Measurements from ENCODE around the gene TMEM101. TPM values are rescaled to one million over a fixed set of nuclear protein-coding genes. Genes with fewer than 3 reads are reported as not detected.
A peak's percentile ranks its signal among the peaks of the same experiment; 100 is the strongest.

Gene TMEM101
- total and polyA plus RNA-seq, 2 of the 13 experiments (the other 11 are each of a cell fraction or from before 2014, with no cell fraction given): 72.0 to 100 TPM

DNA sequence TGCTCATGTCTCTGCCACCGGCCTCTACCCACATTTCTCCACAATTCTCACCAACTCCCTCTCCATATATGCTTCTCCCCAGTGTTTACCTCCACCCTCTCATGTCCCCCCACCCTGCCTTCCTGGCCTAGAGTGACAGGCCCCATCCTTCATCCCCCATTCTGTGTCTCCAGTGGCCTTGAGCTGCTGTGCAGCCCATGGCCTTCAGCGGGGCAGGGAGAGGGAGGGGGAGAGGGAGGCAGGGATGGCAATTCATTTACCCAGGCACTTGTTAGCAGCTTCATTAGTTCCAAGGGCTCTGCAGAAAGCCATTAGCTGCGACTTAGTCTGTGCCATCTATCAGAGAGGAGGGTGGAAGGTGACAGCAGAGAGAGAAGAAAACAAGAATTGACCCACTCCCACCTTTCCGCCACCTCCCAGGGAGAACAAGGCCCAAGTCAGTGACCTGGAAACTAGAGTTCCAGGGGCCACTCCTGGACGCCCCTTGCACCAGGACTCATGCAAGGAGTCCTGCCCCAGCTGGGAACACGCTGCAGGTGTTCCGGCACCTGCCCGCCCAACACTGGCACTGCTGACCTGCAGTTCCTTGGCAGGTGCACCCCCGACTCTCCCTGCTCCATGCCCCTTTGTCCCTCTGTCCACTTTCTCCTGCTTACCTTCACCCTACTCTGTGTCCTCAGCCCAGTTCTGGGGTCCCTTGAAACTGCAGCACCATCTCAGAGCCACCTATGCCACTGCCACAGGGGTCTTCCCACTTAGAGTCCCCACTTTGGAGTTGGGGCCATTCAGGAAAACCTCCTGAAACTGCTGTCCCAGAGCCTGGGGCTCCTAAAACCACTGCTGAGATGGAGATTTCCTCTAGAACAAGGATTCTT lies 37.6 kb downstream of the TMEM101 start:
- Histone ChIP-seq H3K4me1 (ENCODE audit: insufficient read depth, low read length) (peaks cover 38% of the 10 kb centered on the region), H3K27ac (ENCODE audit: extremely low read length, insufficient read depth, low read length) (no peak overlapping the region), H3K4me3 (replicated peaks in 1 of 3; ENCODE audit: insufficient read depth in 1 of 3, low read depth in 2 of 3, low read length in 3 of 3) (no peak overlapping the region), H3K79me2 (ENCODE audit: insufficient read depth, low read length) (no peaks in the 10 kb centered on the region), H2AFZ (ENCODE audit: low read length) (no peak overlapping the region), H4K20me1 (ENCODE audit: insufficient read depth, low read length) (no peaks in the 10 kb centered on the region), H3K9me3 (ENCODE audit: low read length) (no peaks in the 10 kb centered on the region), H3K4me2 (ENCODE audit: low read depth, low read length) (no peak overlapping the region; the same call in 1 of the 2 replicates), H3K27me3 (ENCODE audit: control insufficient read depth in 1 of 2, insufficient read depth in 2 of 2, low read length in 2 of 2) (peaks cover 6 to 59% of the 10 kb centered on the region in 2 experiments; a peak in 4 of 5 replicates), H3K36me3 (replicated peaks in 1 of 2; ENCODE audit: control insufficient read depth in 1 of 2, insufficient read depth in 2 of 2, low read length in 2 of 2) (no peaks in the 10 kb centered on the region), H3K9ac (ENCODE audit: insufficient read depth, low read depth, low read length) (no peak overlapping the region)
- no TSS peak for BruUV-seq (replicated peaks)
- no peak for FAIRE-seq
- DNase-seq (ENCODE audit: low spot score): no peak
- ATAC-seq: peak; percentile 37; the same call in 2 of the 3 replicates
- POLR2A ChIA-PET: no interaction called here
- intact Hi-C loops (cut with micrococcal nuclease; ENCODE audit: unreplicated experiment): no loop called here
- CTCF ChIA-PET (ENCODE audit: low intra/inter-chr PET ratio, low total read pairs): no interaction called here
- 32% methylated on average over 9 of the region's 9 CpGs for WGBS (ENCODE audit: low lambda C conversion rate)
- in situ Hi-C loops (cut with HindIII; ENCODE audit: extremely low pct_ligation_motif_present, low pct_unique_long_range_greater_than_20kb): no loop called here
- no peak for TF ChIP-seq ZBTB42 (CRISPR knock-in tag; IDR thresholded peaks at IDR 0.05)
- TF ChIP-seq NFATC3 (CRISPR knock-in tag; IDR thresholded peaks at IDR 0.05): no peak
- TF ChIP-seq ZNF205 (CRISPR knock-in tag; IDR thresholded peaks at IDR 0.05): no peak
- no peak for TF ChIP-seq SRSF1 (optimal IDR thresholded peaks at IDR 0.05; ENCODE audit: low read depth, low read length)
- TF ChIP-seq SP5 (CRISPR knock-in tag; IDR thresholded peaks at IDR 0.05; ENCODE audit: borderline replicate concordance, low read depth): no peak
- TF ChIP-seq SOX13 (IDR thresholded peaks at IDR 0.05): no peak
- TF ChIP-seq SOX13 (CRISPR knock-in tag; conservative IDR thresholded peaks at IDR 0.05 in 1 of 2, IDR thresholded peaks at IDR 0.05 in 1 of 2): no peak
- TF ChIP-seq, protein P1, sequence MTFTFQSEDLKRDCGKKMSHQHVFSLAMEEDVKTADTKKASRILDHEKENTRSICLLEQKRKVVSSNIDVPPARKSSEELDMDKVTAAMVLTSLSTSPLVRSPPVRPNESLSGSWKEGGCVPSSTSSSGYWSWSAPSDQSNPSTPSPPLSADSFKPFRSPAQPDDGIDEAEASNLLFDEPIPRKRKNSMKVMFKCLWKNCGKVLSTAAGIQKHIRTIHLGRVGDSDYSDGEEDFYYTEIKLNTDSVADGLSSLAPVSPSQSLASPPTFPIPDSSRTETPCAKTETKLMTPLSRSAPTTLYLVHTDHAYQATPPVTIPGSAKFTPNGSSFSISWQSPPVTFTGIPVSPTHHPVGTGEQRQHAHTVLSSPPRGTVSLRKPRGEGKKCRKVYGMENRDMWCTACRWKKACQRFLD (CRISPR knock-in tag; IDR thresholded peaks at IDR 0.05; ENCODE audit: borderline replicate concordance): no peak
- no peak for TF ChIP-seq SMAD9 (CRISPR knock-in tag; IDR thresholded peaks at IDR 0.05)
- TF ChIP-seq SAFB2 (CRISPR knock-in tag; IDR thresholded peaks at IDR 0.05; ENCODE audit: borderline replicate concordance, low read depth): no peak
- no peak for TF ChIP-seq ZKSCAN5 (CRISPR knock-in tag; IDR thresholded peaks at IDR 0.05)
- TF ChIP-seq PAWR (CRISPR knock-in tag; IDR thresholded peaks at IDR 0.05; ENCODE audit: borderline replicate concordance): no peak
- TF ChIP-seq, protein P2, sequence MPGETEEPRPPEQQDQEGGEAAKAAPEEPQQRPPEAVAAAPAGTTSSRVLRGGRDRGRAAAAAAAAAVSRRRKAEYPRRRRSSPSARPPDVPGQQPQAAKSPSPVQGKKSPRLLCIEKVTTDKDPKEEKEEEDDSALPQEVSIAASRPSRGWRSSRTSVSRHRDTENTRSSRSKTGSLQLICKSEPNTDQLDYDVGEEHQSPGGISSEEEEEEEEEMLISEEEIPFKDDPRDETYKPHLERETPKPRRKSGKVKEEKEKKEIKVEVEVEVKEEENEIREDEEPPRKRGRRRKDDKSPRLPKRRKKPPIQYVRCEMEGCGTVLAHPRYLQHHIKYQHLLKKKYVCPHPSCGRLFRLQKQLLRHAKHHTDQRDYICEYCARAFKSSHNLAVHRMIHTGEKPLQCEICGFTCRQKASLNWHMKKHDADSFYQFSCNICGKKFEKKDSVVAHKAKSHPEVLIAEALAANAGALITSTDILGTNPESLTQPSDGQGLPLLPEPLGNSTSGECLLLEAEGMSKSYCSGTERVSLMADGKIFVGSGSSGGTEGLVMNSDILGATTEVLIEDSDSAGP (CRISPR knock-in tag; IDR thresholded peaks at IDR 0.05; ENCODE audit: borderline replicate concordance): no peak; the same call in 1 of the 2 replicates
- TF ChIP-seq FOXP1 (IDR thresholded peaks at IDR 0.05): no peak
- peak; percentile 37; the same call in 1 of the 2 replicates for TF ChIP-seq FOXP1 (CRISPR knock-in tag; IDR thresholded peaks at IDR 0.05)
- no peak for TF ChIP-seq ZNF101 (CRISPR knock-in tag; IDR thresholded peaks at IDR 0.05; ENCODE audit: borderline replicate concordance, low read depth)
- TF ChIP-seq ZNF20 (CRISPR knock-in tag; IDR thresholded peaks at IDR 0.05): no peak
- TF ChIP-seq ZNF570 (CRISPR knock-in tag; IDR thresholded peaks at IDR 0.05; ENCODE audit: borderline replicate concordance): no peak
- TF ChIP-seq, protein P3, sequence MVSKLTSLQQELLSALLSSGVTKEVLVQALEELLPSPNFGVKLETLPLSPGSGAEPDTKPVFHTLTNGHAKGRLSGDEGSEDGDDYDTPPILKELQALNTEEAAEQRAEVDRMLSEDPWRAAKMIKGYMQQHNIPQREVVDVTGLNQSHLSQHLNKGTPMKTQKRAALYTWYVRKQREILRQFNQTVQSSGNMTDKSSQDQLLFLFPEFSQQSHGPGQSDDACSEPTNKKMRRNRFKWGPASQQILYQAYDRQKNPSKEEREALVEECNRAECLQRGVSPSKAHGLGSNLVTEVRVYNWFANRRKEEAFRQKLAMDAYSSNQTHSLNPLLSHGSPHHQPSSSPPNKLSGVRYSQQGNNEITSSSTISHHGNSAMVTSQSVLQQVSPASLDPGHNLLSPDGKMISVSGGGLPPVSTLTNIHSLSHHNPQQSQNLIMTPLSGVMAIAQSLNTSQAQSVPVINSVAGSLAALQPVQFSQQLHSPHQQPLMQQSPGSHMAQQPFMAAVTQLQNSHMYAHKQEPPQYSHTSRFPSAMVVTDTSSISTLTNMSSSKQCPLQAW (CRISPR knock-in tag; IDR thresholded peaks at IDR 0.05): peak; percentile 64
- TF ChIP-seq NFKBIZ (CRISPR knock-in tag; IDR thresholded peaks at IDR 0.05): no peak
- TF ChIP-seq ZNF768 (CRISPR knock-in tag; IDR thresholded peaks at IDR 0.05): no peak
- no peak for TF ChIP-seq CEBPB (IDR thresholded peaks at IDR 0.05; ENCODE audit: borderline replicate concordance, low read depth, low read length)

Measured in HepG2 (cell line).